ENCODE measurements around the gene NECAB2. TPM values are rescaled to one million over a fixed set of nuclear protein-coding genes. Genes with fewer than 3 reads are reported as not detected.

Gene NECAB2
- total RNA-seq, 1 donor from 2014 or later: 0.40 TPM

DNA sequence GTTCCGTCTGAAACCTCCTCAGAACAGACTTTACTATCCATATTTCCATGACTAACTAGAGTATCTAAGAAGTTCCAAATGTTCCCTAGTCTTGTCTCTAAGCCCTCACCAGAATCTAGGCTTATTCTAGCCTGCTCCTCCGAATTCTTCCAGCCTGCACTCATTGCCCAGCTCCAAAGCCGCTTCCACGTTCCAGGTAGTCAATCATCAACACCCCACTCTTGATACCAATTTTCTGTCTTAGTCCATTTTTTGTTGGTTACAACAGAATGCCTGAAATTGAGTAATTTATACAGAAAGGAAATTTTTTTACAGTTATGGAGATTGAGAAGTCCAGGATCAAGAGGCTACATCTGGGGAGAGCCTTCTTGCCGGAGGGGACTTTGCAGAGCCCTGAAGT, 53.4 kb downstream of the NECAB2 start:
- Mint-ChIP-seq H3K9me3 (ENCODE audit: low read depth) (peaks cover 22% of the 10 kb centered on the region), H3K27ac (ENCODE audit: unreplicated experiment) (no peak overlapping the region), H3K4me3 (ENCODE audit: unreplicated experiment) (no peak overlapping the region), H3K4me1 (ENCODE audit: low read depth) (peaks cover 20% of the 10 kb centered on the region), H3K27me3 (ENCODE audit: low read depth) (peaks cover 5% of the 10 kb centered on the region), H3K36me3 (ENCODE audit: low read depth) (peaks cover 8% of the 10 kb centered on the region)
- DNase-seq (ENCODE audit: low spot score): no peak
- TF ChIP-seq, protein P1, sequence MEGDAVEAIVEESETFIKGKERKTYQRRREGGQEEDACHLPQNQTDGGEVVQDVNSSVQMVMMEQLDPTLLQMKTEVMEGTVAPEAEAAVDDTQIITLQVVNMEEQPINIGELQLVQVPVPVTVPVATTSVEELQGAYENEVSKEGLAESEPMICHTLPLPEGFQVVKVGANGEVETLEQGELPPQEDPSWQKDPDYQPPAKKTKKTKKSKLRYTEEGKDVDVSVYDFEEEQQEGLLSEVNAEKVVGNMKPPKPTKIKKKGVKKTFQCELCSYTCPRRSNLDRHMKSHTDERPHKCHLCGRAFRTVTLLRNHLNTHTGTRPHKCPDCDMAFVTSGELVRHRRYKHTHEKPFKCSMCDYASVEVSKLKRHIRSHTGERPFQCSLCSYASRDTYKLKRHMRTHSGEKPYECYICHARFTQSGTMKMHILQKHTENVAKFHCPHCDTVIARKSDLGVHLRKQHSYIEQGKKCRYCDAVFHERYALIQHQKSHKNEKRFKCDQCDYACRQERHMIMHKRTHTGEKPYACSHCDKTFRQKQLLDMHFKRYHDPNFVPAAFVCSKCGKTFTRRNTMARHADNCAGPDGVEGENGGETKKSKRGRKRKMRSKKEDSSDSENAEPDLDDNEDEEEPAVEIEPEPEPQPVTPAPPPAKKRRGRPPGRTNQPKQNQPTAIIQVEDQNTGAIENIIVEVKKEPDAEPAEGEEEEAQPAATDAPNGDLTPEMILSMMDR (IDR thresholded peaks at IDR 0.05): no peak

- Mint-ChIP-seq H3K4me1 (ENCODE audit: low read depth) (peaks cover 20% of the 10 kb centered on the region), H3K27ac (ENCODE audit: unreplicated experiment) (no peak overlapping the region), H3K4me3 (ENCODE audit: unreplicated experiment) (no peak overlapping the region), H3K36me3 (ENCODE audit: low read depth) (peaks cover 8% of the 10 kb centered on the region), H3K27me3 (ENCODE audit: low read depth) (peaks cover 5% of the 10 kb centered on the region), H3K9me3 (ENCODE audit: low read depth) (peaks cover 22% of the 10 kb centered on the region)
- no peak for DNase-seq (ENCODE audit: low spot score)
- TF ChIP-seq, protein P1 (IDR thresholded peaks at IDR 0.05): no peak
Observed at GRCh38 chr16:84022644-84023043, 54.6 kb downstream of the NECAB2 start.

DNA sequence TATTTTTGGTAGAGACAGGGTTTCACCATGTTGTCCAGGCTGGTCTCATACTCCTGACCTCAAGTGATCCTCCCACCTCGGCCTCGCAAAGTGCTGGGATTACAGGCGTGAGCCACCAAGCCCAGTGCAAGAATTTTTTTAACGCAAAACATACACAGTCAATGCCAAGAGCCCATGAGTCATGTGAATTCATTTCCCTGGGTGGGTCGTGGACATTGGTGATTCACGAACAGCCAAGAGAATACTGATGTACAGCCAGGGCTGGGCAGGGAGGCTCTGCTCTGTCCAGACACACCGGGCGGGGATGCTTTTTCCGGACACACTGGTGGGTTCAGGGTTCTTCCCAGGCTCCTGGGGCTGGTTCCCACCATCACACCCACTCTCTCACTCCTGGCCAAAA, 56.8 kb downstream of the NECAB2 start:
- Mint-ChIP-seq H3K9me3 (ENCODE audit: low read depth) (peaks cover 11% of the 10 kb centered on the region), H3K4me3 (ENCODE audit: unreplicated experiment) (no peak overlapping the region), H3K27ac (ENCODE audit: unreplicated experiment) (peak overlapping the region; percentile 83), H3K36me3 (ENCODE audit: low read depth) (peaks cover 4% of the 10 kb centered on the region), H3K27me3 (ENCODE audit: low read depth) (peaks cover 3% of the 10 kb centered on the region), H3K4me1 (ENCODE audit: low read depth) (peaks cover 20% of the 10 kb centered on the region)
- TF ChIP-seq, protein P1 (IDR thresholded peaks at IDR 0.05): no peak
- DNase-seq (ENCODE audit: low spot score): no peak

GRCh38 chr16:84026606-84027005, 58.6 kb downstream of the NECAB2 start:
- peaks cover 7% of the 10 kb centered on the region for H3K9me3 Mint-ChIP-seq (ENCODE audit: low read depth)
- H3K27me3 Mint-ChIP-seq (ENCODE audit: low read depth): peaks cover 7% of the 10 kb centered on the region
- H3K36me3 Mint-ChIP-seq (ENCODE audit: low read depth): peaks cover under 1% of the 10 kb centered on the region
- H3K4me1 Mint-ChIP-seq (ENCODE audit: low read depth): peaks cover 20% of the 10 kb centered on the region
- DNase-seq (ENCODE audit: low spot score): no peak
- TF ChIP-seq, protein P1 (IDR thresholded peaks at IDR 0.05): no peak
- no peak overlapping the region for H3K4me3 Mint-ChIP-seq (ENCODE audit: unreplicated experiment)
- H3K27ac Mint-ChIP-seq (ENCODE audit: unreplicated experiment): no peak overlapping the region

- DNase-seq (ENCODE audit: low spot score): no peak
- H3K9me3 Mint-ChIP-seq (ENCODE audit: low read depth): no peaks in the 10 kb centered on the region
- peaks cover 7% of the 10 kb centered on the region for H3K27me3 Mint-ChIP-seq (ENCODE audit: low read depth)
- H3K36me3 Mint-ChIP-seq (ENCODE audit: low read depth): no peaks in the 10 kb centered on the region
- H3K4me1 Mint-ChIP-seq (ENCODE audit: low read depth): peaks cover 20% of the 10 kb centered on the region
- no peak overlapping the region for H3K27ac Mint-ChIP-seq (ENCODE audit: unreplicated experiment)
- TF ChIP-seq, protein P1 (IDR thresholded peaks at IDR 0.05): no peak
- H3K4me3 Mint-ChIP-seq (ENCODE audit: unreplicated experiment): no peak overlapping the region
Observed at GRCh38 chr16:84027625-84028024, 59.6 kb downstream of the NECAB2 start.

All from chondrocyte (in vitro differentiated cells).